GM12892 (cell line): ENCODE measurements around the gene ABCG4.

ENCODE experiments used
- DNase-seq: peaks from one replicate; pipeline ENCODE4 v3.0.0; 2011; ENCODE audit not compliant: insufficient read length
- FAIRE-seq: peaks from 2 replicates; lab custom pipeline; 2011; peaks lifted over from hg19 to GRCh38; lab: Jason Lieb, UNC
- POLR2A ChIP-seq: IDR thresholded peaks from 2 replicates; pipeline ENCODE4 v1.6.1; 2011; ENCODE audit warnings: low read depth, low read length, control low read depth
- POLR2AphosphoS5 ChIP-seq: IDR thresholded peaks from 2 replicates; pipeline ENCODE4 v1.6.1; 2011; ENCODE audit warnings: low read depth, low read length, control low read depth
- TAF1 ChIP-seq: IDR thresholded peaks from 2 replicates; pipeline ENCODE4 v1.6.1; 2011; ENCODE audit warnings: low read depth, mild to moderate bottlenecking, control low read depth, low read length, borderline replicate concordance

ABCG4 gene

GRCh38 chr11:119205574-119206510, 57.0 kb downstream of the ABCG4 start, which contains the start of gene CBL:
TSS of gene CBL (plus strand) at chr11:119206339. CDS start at chr11:119206418, 79 bp downstream.
- 0 out of 2 replicates have a peak, but pooled peaks have one; percentile 36 for TF ChIP-seq TAF1
- TF ChIP-seq POLR2A, result peak; percentile 45; the same call in 1 of the 2 replicates
- no peak for TF ChIP-seq POLR2AphosphoS5
- FAIRE-seq (peak; percentile 97), DNase-seq (peak; percentile 85)

GRCh38 chr11:119206511-119207414, 57.9 kb downstream of the ABCG4 start:
- DNase-seq, result peak; percentile 60
- no peak for FAIRE-seq
- TF ChIP-seq POLR2AphosphoS5 (no peak), TAF1 (no peak), POLR2A (no peak)

GRCh38 chr11:119207415-119207960, 58.6 kb downstream of the ABCG4 start:
- TF ChIP-seq POLR2AphosphoS5 (no peak), POLR2A (no peak), TAF1 (no peak)
- DNase-seq (no peak), FAIRE-seq (no peak)

GRCh38 chr11:119209186-119209585, 60.3 kb downstream of the ABCG4 start:
- DNase-seq, result no peak
- no peak for FAIRE-seq
- TF ChIP-seq POLR2AphosphoS5, result no peak
- TF ChIP-seq POLR2A, result no peak
- TF ChIP-seq TAF1, result no peak

- DNase-seq (no peak), FAIRE-seq (no peak)
- TF ChIP-seq POLR2AphosphoS5, result no peak
- TF ChIP-seq POLR2A, result no peak
- no peak for TF ChIP-seq TAF1
These were observed 61.2 kb downstream of the ABCG4 start for GRCh38 chr11:119210050-119210449.
